Activated T-cell treated with anti-CD3 and anti-CD28 coated beads, Interleukin-2, amount 50 U/mL, for 24 hours (primary cell): ENCODE results near the gene GPAT3.
A peak's percentile ranks its signal among the peaks of the same experiment; 100 is the strongest.

ENCODE experiments used
- DNase-seq: peaks from one replicate; pipeline ENCODE4 v3.0.0-alpha.2; 2020
- H3K27ac Mint-ChIP-seq: 2 replicates; pipeline ENCODE4 v1.8.0; 2020; ENCODE audit warnings: mild to moderate bottlenecking, mixed read lengths
- H3K27me3 Mint-ChIP-seq: 2 replicates; pipeline ENCODE4 v1.8.0; 2020; ENCODE audit warnings: mixed read lengths
- H3K36me3 Mint-ChIP-seq: 2 replicates; pipeline ENCODE4 v1.8.0; 2020; ENCODE audit warnings: low read depth, mixed read lengths
- H3K4me1 Mint-ChIP-seq: 2 replicates; pipeline ENCODE4 v1.8.0; 2020; ENCODE audit warnings: low read depth, mixed read lengths
- H3K4me3 Mint-ChIP-seq: 2 replicates; pipeline ENCODE4 v1.8.0; 2020; ENCODE audit warnings: mild to moderate bottlenecking, moderate library complexity, mixed read lengths
- H3K9me3 Mint-ChIP-seq: 2 replicates; pipeline ENCODE4 v1.8.0; 2020; ENCODE audit warnings: mixed read lengths

The GPAT3 gene

DNA sequence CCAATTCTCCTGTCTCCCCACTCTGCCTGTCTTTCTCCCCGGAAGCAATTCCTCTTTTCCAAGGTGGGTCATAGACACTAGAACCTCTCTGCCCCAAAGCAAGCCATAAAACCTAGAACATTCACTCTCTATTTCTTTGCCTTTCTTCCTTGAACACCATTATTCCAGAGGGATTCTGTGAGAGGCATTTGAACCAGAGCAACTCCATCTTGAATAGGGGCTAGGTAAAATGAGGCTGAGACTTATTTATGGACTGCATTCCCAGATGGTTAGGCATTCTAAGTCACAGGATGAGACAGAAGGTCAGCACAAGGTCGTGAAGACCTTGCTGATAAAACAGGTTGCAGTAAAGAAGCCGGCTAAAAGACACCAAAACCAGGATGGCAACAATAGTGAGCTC is 13.7 kb upstream of the GPAT3 start:
- peaks cover 12% of the 10 kb centered on the region for H3K27me3 Mint-ChIP-seq
- no peak overlapping the region for H3K4me3 Mint-ChIP-seq
- DNase-seq: no peak
- H3K27ac Mint-ChIP-seq: no peak overlapping the region
- H3K36me3 Mint-ChIP-seq: no peaks in the 10 kb centered on the region
- H3K4me1 Mint-ChIP-seq: no peaks in the 10 kb centered on the region
- H3K9me3 Mint-ChIP-seq: no peaks in the 10 kb centered on the region

DNA sequence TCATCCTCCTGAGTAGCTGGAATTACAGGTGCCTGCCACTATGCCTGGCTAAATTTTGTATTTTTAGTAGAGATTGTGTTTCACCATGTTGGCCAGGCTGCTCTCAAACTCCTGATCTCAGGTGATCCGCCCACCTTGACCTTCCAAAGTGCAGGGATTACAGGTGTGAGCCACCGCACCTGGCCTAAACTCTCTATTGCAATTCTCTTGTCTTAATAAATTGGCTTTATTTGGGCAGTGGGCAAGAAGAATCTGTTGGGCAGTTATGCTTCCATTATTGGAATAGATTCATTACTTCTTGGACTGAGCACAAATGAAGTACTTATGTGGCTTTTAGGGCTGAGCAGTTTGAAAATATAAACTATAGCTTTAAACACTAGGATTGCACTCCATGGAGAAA is 8.2 kb upstream of the GPAT3 start:
- Mint-ChIP-seq H3K27ac (no peak overlapping the region), H3K4me1 (no peaks in the 10 kb centered on the region), H3K27me3 (peaks cover 34% of the 10 kb centered on the region), H3K4me3 (no peak overlapping the region), H3K9me3 (no peaks in the 10 kb centered on the region), H3K36me3 (no peaks in the 10 kb centered on the region)
- no peak for DNase-seq

- H3K9me3 Mint-ChIP-seq: no peaks in the 10 kb centered on the region
- peaks cover 36% of the 10 kb centered on the region for H3K27me3 Mint-ChIP-seq
- peaks cover 22% of the 10 kb centered on the region for H3K4me1 Mint-ChIP-seq
- DNase-seq: no peak
- no peaks in the 10 kb centered on the region for H3K36me3 Mint-ChIP-seq
- H3K4me3 Mint-ChIP-seq: peak overlapping the region; percentile 84
- H3K27ac Mint-ChIP-seq: peak overlapping the region; percentile 57
These were observed 709 bp downstream of the GPAT3 start for GRCh38 chr4:83536362-83537272.

- H3K27ac Mint-ChIP-seq: no peak overlapping the region
These were observed 6.3 kb downstream of the GPAT3 start for GRCh38 chr4:83542225-83542624.

GRCh38 chr4:83546786-83547185 is 10.9 kb downstream of the GPAT3 start:
- Mint-ChIP-seq H3K4me3 (no peak overlapping the region), H3K36me3 (no peaks in the 10 kb centered on the region), H3K4me1 (peaks cover 11% of the 10 kb centered on the region), H3K27me3 (no peaks in the 10 kb centered on the region), H3K9me3 (no peaks in the 10 kb centered on the region), H3K27ac (no peak overlapping the region)
- DNase-seq: no peak

More at GRCh38 chr4:83542225-83542624, 6.3 kb downstream of the GPAT3 start:
- H3K36me3 Mint-ChIP-seq: no peaks in the 10 kb centered on the region
- no peak overlapping the region for H3K4me3 Mint-ChIP-seq
- H3K27me3 Mint-ChIP-seq: peaks cover 5% of the 10 kb centered on the region
- H3K9me3 Mint-ChIP-seq: no peaks in the 10 kb centered on the region
- no peak for DNase-seq
- peaks cover 2% of the 10 kb centered on the region for H3K4me1 Mint-ChIP-seq

DNA sequence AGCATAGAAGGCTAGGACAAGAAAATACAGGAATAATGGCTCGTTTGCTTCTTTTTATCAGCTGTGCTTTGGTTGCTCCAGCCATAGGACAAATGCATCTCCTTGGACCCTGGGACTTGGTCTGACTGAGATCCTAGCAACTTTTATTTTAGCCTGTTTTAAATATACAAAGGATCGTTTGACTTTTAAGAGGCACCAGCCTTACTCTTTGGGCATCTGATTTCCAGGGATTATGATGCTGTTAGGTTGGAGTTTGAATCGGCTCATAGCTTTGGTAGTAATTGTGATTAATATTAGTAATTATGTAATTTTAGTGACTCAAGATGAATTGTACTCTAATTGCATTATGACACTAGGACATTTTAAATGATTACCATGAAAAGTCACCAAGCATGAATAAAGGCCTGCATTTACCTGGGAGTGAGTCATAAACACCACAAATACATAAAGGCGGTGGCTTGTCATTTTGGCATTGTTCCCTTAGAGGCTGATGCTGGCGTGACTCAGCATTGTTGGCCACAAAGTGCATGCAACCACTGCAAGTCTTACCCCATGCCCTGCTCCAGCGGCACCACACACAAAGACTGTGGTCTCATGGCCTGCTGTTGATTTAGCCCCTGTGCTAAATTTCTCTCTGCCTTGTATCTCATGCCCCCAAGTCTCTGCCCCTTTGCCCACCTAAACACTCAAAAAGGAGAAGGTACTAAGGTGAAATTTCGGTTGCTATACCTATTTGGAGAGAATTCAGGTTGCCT is 12.4 kb downstream of the GPAT3 start:
- H3K27ac Mint-ChIP-seq: peak overlapping the region; percentile 63
- peak; percentile 71 for DNase-seq
- no peak overlapping the region for H3K4me3 Mint-ChIP-seq
- H3K4me1 Mint-ChIP-seq: peaks cover 22% of the 10 kb centered on the region
- no peaks in the 10 kb centered on the region for H3K36me3 Mint-ChIP-seq
- no peaks in the 10 kb centered on the region for H3K27me3 Mint-ChIP-seq
- H3K9me3 Mint-ChIP-seq: no peaks in the 10 kb centered on the region

GRCh38 chr4:83552083-83552482 is 16.2 kb downstream of the GPAT3 start:
- no peaks in the 10 kb centered on the region for H3K9me3 Mint-ChIP-seq
- H3K27ac Mint-ChIP-seq: no peak overlapping the region
- H3K4me1 Mint-ChIP-seq: peaks cover 23% of the 10 kb centered on the region
- no peaks in the 10 kb centered on the region for H3K27me3 Mint-ChIP-seq
- no peak for DNase-seq
- H3K36me3 Mint-ChIP-seq: no peaks in the 10 kb centered on the region
- no peak overlapping the region for H3K4me3 Mint-ChIP-seq

- DNase-seq: no peak
- Mint-ChIP-seq H3K27me3 (no peaks in the 10 kb centered on the region), H3K4me1 (peaks cover 25% of the 10 kb centered on the region), H3K27ac (no peak overlapping the region), H3K4me3 (no peak overlapping the region), H3K36me3 (no peaks in the 10 kb centered on the region), H3K9me3 (no peaks in the 10 kb centered on the region)
These were observed 17.0 kb downstream of the GPAT3 start for GRCh38 chr4:83552924-83553323.

- Mint-ChIP-seq H3K9me3 (no peaks in the 10 kb centered on the region), H3K27ac (no peak overlapping the region), H3K36me3 (no peaks in the 10 kb centered on the region), H3K4me3 (no peak overlapping the region), H3K27me3 (no peaks in the 10 kb centered on the region), H3K4me1 (peaks cover 33% of the 10 kb centered on the region)
- DNase-seq: no peak
These were observed 20.2 kb downstream of the GPAT3 start for GRCh38 chr4:83556006-83556707.

GRCh38 chr4:83556816-83557215 is 20.9 kb downstream of the GPAT3 start:
- H3K4me3 Mint-ChIP-seq: no peak overlapping the region
- no peaks in the 10 kb centered on the region for H3K36me3 Mint-ChIP-seq
- H3K4me1 Mint-ChIP-seq: peaks cover 37% of the 10 kb centered on the region
- H3K27ac Mint-ChIP-seq: no peak overlapping the region
- DNase-seq: no peak
- no peaks in the 10 kb centered on the region for H3K9me3 Mint-ChIP-seq
- H3K27me3 Mint-ChIP-seq: no peaks in the 10 kb centered on the region

GRCh38 chr4:83558059-83558653 is 22.2 kb downstream of the GPAT3 start:
- Mint-ChIP-seq H3K4me1 (peaks cover 26% of the 10 kb centered on the region), H3K9me3 (no peaks in the 10 kb centered on the region), H3K27ac (peak overlapping the region; percentile 42), H3K36me3 (no peaks in the 10 kb centered on the region), H3K4me3 (no peak overlapping the region), H3K27me3 (no peaks in the 10 kb centered on the region)
- DNase-seq: no peak

DNA sequence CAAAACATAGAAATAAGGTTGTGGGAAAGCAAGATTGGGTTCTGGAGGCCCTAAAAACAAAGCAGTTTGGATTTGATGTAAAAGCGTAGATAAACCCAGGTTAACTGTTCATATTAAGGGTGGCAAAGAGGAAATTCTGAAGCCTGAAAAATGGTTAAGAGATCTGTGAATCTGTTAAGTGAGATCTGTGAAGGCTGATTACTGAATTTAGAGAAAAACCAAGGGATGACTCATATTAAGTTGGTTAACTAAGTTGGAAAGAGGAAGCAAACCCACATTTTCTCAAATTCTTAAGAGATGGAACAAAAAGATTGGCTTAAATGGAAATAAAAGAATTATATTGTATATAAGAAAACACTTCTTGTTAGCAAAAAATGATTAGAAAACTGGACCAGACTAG is 22.8 kb downstream of the GPAT3 start:
- Mint-ChIP-seq H3K27me3 (no peaks in the 10 kb centered on the region), H3K36me3 (no peaks in the 10 kb centered on the region), H3K4me3 (no peak overlapping the region), H3K9me3 (no peaks in the 10 kb centered on the region), H3K4me1 (peaks cover 25% of the 10 kb centered on the region), H3K27ac (peak overlapping the region; percentile 42)
- no peak for DNase-seq

DNA sequence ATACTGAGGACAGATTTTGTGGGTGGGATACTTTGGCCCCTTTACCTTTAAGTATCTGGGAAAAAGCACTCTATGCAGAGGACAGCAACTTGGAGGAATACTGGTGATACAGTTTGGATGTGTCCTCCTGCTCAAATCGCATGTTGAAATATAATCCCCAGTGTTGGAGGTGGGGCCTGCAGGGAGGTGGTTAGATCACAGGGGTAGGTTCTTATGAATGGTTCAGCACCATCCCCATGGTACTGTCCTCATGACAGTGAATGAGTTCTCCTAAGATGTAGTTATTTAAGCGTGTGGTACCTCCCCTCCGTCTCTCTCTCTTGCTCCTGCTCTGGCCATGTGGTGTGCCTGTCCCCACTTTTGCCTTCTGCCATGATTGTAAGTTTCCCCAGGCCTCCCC is 24.6 kb downstream of the GPAT3 start:
- Mint-ChIP-seq H3K9me3 (no peaks in the 10 kb centered on the region), H3K4me1 (peaks cover 25% of the 10 kb centered on the region), H3K27ac (no peak overlapping the region), H3K27me3 (no peaks in the 10 kb centered on the region), H3K4me3 (no peak overlapping the region), H3K36me3 (no peaks in the 10 kb centered on the region)
- DNase-seq: no peak

GRCh38 chr4:83561381-83561780 is 25.5 kb downstream of the GPAT3 start:
- H3K27ac Mint-ChIP-seq: no peak overlapping the region
- DNase-seq: no peak
- no peaks in the 10 kb centered on the region for H3K9me3 Mint-ChIP-seq
- no peak overlapping the region for H3K4me3 Mint-ChIP-seq
- no peaks in the 10 kb centered on the region for H3K36me3 Mint-ChIP-seq
- peaks cover 25% of the 10 kb centered on the region for H3K4me1 Mint-ChIP-seq
- H3K27me3 Mint-ChIP-seq: no peaks in the 10 kb centered on the region
